HUDEP-2 (cell line): ENCODE measurements around the gene NLRX1.
"Not testable (repeated sequence)": the region's sequence is repeated elsewhere in the genome, so short reads cannot be mapped to it uniquely, and the experiment has no call there.

Experiments
- DNase-seq, 76 experiments: peaks; one replicate each; lab custom pipeline; 2025; ENCODE audit not compliant: unreplicated experiment in 76 of 76; lab: John Stamatoyannopoulos, UW

Gene NLRX1

GRCh38 chr11:119168471-119169281 lies at the start of gene NLRX1:
Gene NLRX1 (plus strand): TSS chr11:119168725. CDS start chr11:119171404, 2,679 bp downstream.
- peak in 74 of 76 experiments; percentile 8 to 86 (median 70) for DNase-seq

GRCh38 chr11:119118946-119119345 lies 49.6 kb upstream of the NLRX1 start:
- no peak for DNase-seq

- peak in 2 of 76 experiments; percentile 24 for DNase-seq
These were observed 47.9 kb upstream of the NLRX1 start for GRCh38 chr11:119120639-119121007.

GRCh38 chr11:119121008-119121810 lies 47.3 kb upstream of the NLRX1 start, which contains the start of gene HINFP:
Gene HINFP (plus strand): TSS chr11:119121580. CDS start chr11:119126945, 5,365 bp downstream.
- DNase-seq = peak; percentile 46 to 99 (median 99)

GRCh38 chr11:119121811-119122124 lies 46.8 kb upstream of the NLRX1 start:
- peak in 6 of 76 experiments; percentile 32 to 53 (median 43) for DNase-seq

- no peak for DNase-seq
These were observed 42.7 kb upstream of the NLRX1 start for GRCh38 chr11:119125821-119126220.

GRCh38 chr11:119126675-119127268 lies 41.8 kb upstream of the NLRX1 start:
- DNase-seq = no peak

- DNase-seq = no peak
These were observed 37.9 kb upstream of the NLRX1 start for GRCh38 chr11:119130662-119131061.

GRCh38 chr11:119134389-119134978 lies 34.0 kb upstream of the NLRX1 start:
- DNase-seq = peak in 10 of 76 experiments; percentile 2 to 17 (median 9)

- not testable (repeated sequence) for DNase-seq
These were observed 29.2 kb upstream of the NLRX1 start for GRCh38 chr11:119139276-119139675.

- peak in 60 of 76 experiments; percentile 8 to 81 (median 50) for DNase-seq
These were observed 23.6 kb upstream of the NLRX1 start for GRCh38 chr11:119144825-119145486.

- DNase-seq = no peak
These were observed 23.0 kb upstream of the NLRX1 start for GRCh38 chr11:119145551-119145950.

- DNase-seq = no peak
These were observed 20.8 kb upstream of the NLRX1 start for GRCh38 chr11:119147604-119148333.

- no peak for DNase-seq
These were observed 19.9 kb upstream of the NLRX1 start for GRCh38 chr11:119148720-119149017.

- DNase-seq = no peak
These were observed 19.3 kb upstream of the NLRX1 start, which contains the start of gene ABCG4 for GRCh38 chr11:119149018-119149785. Gene ABCG4 (plus strand): TSS chr11:119149052. CDS start chr11:119149966, 914 bp downstream.

- no peak for DNase-seq
These were observed 18.7 kb upstream of the NLRX1 start for GRCh38 chr11:119149786-119150275.

- no peak for DNase-seq
These were observed 16.5 kb upstream of the NLRX1 start for GRCh38 chr11:119152043-119152442.

- DNase-seq = no peak
These were observed 15.9 kb upstream of the NLRX1 start for GRCh38 chr11:119152604-119153003.
